Smooth muscle cell of the umbilical artery (primary cell): ENCODE data around the gene FYCO1. TPM values are rescaled to one million over a fixed set of nuclear protein-coding genes. Genes with fewer than 3 reads are reported as not detected.

Experiments used
- total RNA-seq: library from RNA; depleted of rRNA; stranded (reverse); fragments of >200 nt; gene quantifications from 2 replicates; pipeline ENCODE4 v1.2.3, GENCODE V29; 2014

The FYCO1 gene
- 19.3 and 32.1 TPM in 2 replicates for total RNA-seq

GRCh38 chr3:45995236-45996192, at the start of gene FYCO1:
Gene FYCO1, minus strand, starts transcription at chr3:45995824. Its CDS starts 10,914 bp downstream, at chr3:45984910.

GRCh38 chr3:46027021-46027705, 31.5 kb upstream of the FYCO1 start, which contains the start of gene XCR1:
Gene XCR1, minus strand, starts transcription at chr3:46027483. Its CDS starts 5,536 bp downstream, at chr3:46021947.

GRCh38 chr3:45943207-45943846, 52.3 kb downstream of the FYCO1 start, which contains the start of gene CXCR6:
Gene CXCR6, plus strand, starts transcription at chr3:45943464. Its CDS starts 3,018 bp downstream, at chr3:45946482.

GRCh38 chr3:45885979-45886705, 109.5 kb downstream of the FYCO1 start, which contains the start of gene CCR9:
Gene CCR9, plus strand, starts transcription at chr3:45886543. Its CDS starts 8,391 bp downstream, at chr3:45894934.

Other genes starting within 250 kb of the FYCO1 start
- not detected in 2 replicates for gene SLC6A20, start 199.3 kb downstream of the FYCO1 start, total RNA-seq
- gene LZTFL1, start 153.7 kb downstream of the FYCO1 start, total RNA-seq: 19.6 and 26.3 TPM in 2 replicates
- not detected in 2 replicates for gene CCR9, start 109.3 kb downstream of the FYCO1 start, total RNA-seq
- gene CXCR6, start 52.4 kb downstream of the FYCO1 start, total RNA-seq: not detected in 2 replicates
- gene XCR1, start 31.7 kb upstream of the FYCO1 start, total RNA-seq: not detected in 2 replicates
- not detected in 2 replicates for gene CCR1, start 212.5 kb upstream of the FYCO1 start, total RNA-seq
- gene CCR3, start 246.6 kb upstream of the FYCO1 start, total RNA-seq: not detected in 2 replicates